HG03442 (cell line): ENCODE measurements around the gene ANKLE2.

Experiments used
- ATAC-seq: cut with Tn5 transposase; IDR thresholded peaks from one replicate; pipeline ENCODE4 v1.9.1; 2021; ENCODE audit warnings: mild to moderate bottlenecking, moderate library complexity; ENCODE audit not compliant: unreplicated experiment

Gene ANKLE2

GRCh38 chr12:132720606-132721345, 40.9 kb downstream of the ANKLE2 start:
- no peak for ATAC-seq

GRCh38 chr12:132719954-132720324, 41.7 kb downstream of the ANKLE2 start:
- no peak for ATAC-seq

- ATAC-seq: no peak
These were observed 42.3 kb downstream of the ANKLE2 start for GRCh38 chr12:132719141-132719953.

- ATAC-seq: no peak
These were observed 43.0 kb downstream of the ANKLE2 start for GRCh38 chr12:132718644-132719043.

GRCh38 chr12:132717531-132718387, 43.9 kb downstream of the ANKLE2 start:
- ATAC-seq: no peak

GRCh38 chr12:132717011-132717410, 44.6 kb downstream of the ANKLE2 start:
- ATAC-seq: no peak

- no peak for ATAC-seq
These were observed 45.3 kb downstream of the ANKLE2 start for GRCh38 chr12:132716356-132716755.

- ATAC-seq: no peak
These were observed 45.8 kb downstream of the ANKLE2 start for GRCh38 chr12:132715874-132716273.

- no peak for ATAC-seq
These were observed 48.5 kb downstream of the ANKLE2 start for GRCh38 chr12:132713123-132713522.

- ATAC-seq: peak; percentile 11
These were observed 50.4 kb downstream of the ANKLE2 start for GRCh38 chr12:132711080-132711843.

- ATAC-seq: peak; percentile 88
These were observed 51.1 kb downstream of the ANKLE2 start, which contains the start of gene PGAM5 for GRCh38 chr12:132710405-132711079. TSS of gene PGAM5 (plus strand) at chr12:132710842. CDS start at chr12:132710877, 35 bp downstream.

GRCh38 chr12:132710043-132710404, 51.6 kb downstream of the ANKLE2 start:
- peak; percentile 21 for ATAC-seq

GRCh38 chr12:132708150-132708549, 53.5 kb downstream of the ANKLE2 start:
- no peak for ATAC-seq

- ATAC-seq: no peak
These were observed 54.4 kb downstream of the ANKLE2 start for GRCh38 chr12:132707241-132707640.

GRCh38 chr12:132703641-132704040, 58.0 kb downstream of the ANKLE2 start:
- no peak for ATAC-seq

GRCh38 chr12:132702640-132703039, 59.0 kb downstream of the ANKLE2 start:
- ATAC-seq: no peak

GRCh38 chr12:132700212-132700822, 61.3 kb downstream of the ANKLE2 start:
- ATAC-seq: no peak

GRCh38 chr12:132698341-132698740, 63.3 kb downstream of the ANKLE2 start:
- ATAC-seq: no peak

GRCh38 chr12:132695431-132695830, 66.2 kb downstream of the ANKLE2 start:
- no peak for ATAC-seq
